Sigmoid colon (tissue), 3 donors: ENCODE results near the gene IMMP2L.

Experiments
- CTCF ChIP-seq, 4 experiments: fragments of 450-650 bp in 3 of 4; fragments of 200-600 bp in 1 of 4; IDR thresholded peaks; one replicate each; pipeline ENCODE4 v1.5.1; 2016 to 2019; ENCODE audit warnings: antibody characterized with exemption in 4 of 4, mild to moderate bottlenecking in 3 of 4, moderate library complexity in 2 of 4
- POLR2A ChIP-seq, 2 donors: fragments of 450-650 bp; IDR thresholded peaks; one replicate each; pipeline ENCODE4 v1.6.1; 2016; ENCODE audit warnings: antibody characterized with exemption in 2 of 2, mild to moderate bottlenecking in 2 of 2, moderate library complexity in 2 of 2

DNA sequence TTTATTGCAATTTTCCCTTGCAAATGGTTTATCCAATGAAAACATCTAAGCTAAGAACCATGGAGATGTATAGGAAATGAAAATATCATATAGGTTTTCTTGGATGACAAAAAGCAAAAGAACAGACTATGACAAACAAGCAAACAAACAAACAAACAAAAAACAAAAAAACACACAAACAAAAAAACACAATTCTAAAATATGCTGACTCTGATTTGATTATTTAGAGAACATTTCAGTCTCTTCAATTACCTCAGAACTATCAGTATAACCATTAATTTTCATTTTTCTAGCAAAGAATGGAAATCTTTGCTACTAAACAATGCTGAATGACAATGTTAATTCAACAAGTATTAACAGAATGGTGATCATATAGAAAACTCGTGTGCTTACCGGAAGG, 840.9 kb downstream of the IMMP2L start:
- TF ChIP-seq POLR2A (IDR thresholded peaks at IDR 0.05) = no peak
- no peak for TF ChIP-seq CTCF (IDR thresholded peaks at IDR 0.05)
